CD4-positive, alpha-beta T cell treated with Interleukin-17A for 4 hours (primary cell): ENCODE results near the gene PAQR3.

ENCODE experiments used
- DNase-seq: peaks from one replicate; pipeline ENCODE4 v3.0.0-alpha.2; 2020; ENCODE audit warnings: mixed read lengths

PAQR3 gene

GRCh38 chr4:78938868-78939666 lies at the start of gene PAQR3:
Gene PAQR3 (minus strand): TSS chr4:78939438. CDS start chr4:78939224, 214 bp downstream.
- peak; percentile 92 for DNase-seq

GRCh38 chr4:78987683-78988082 lies 48.4 kb upstream of the PAQR3 start:
- no peak for DNase-seq

GRCh38 chr4:78984593-78984992 lies 45.4 kb upstream of the PAQR3 start:
- no peak for DNase-seq

- no peak for DNase-seq
Observed at GRCh38 chr4:78975865-78976264, 36.6 kb upstream of the PAQR3 start.

GRCh38 chr4:78971776-78972175 lies 32.5 kb upstream of the PAQR3 start:
- no peak for DNase-seq

GRCh38 chr4:78971326-78971725 lies 32.1 kb upstream of the PAQR3 start:
- DNase-seq, result no peak

- no peak for DNase-seq
Observed at GRCh38 chr4:78962597-78963115, 23.4 kb upstream of the PAQR3 start.

GRCh38 chr4:78960926-78961325 lies 21.7 kb upstream of the PAQR3 start:
- DNase-seq, result no peak

GRCh38 chr4:78956975-78957374 lies 17.7 kb upstream of the PAQR3 start:
- DNase-seq, result no peak

- DNase-seq, result peak; percentile 2
Observed at GRCh38 chr4:78953769-78954666, 14.8 kb upstream of the PAQR3 start.

GRCh38 chr4:78953231-78953630 lies 14.0 kb upstream of the PAQR3 start:
- no peak for DNase-seq

- DNase-seq, result peak; percentile 44
Observed at GRCh38 chr4:78951862-78952472, 12.7 kb upstream of the PAQR3 start.

GRCh38 chr4:78949735-78950134 lies 10.5 kb upstream of the PAQR3 start:
- DNase-seq, result no peak

- DNase-seq, result no peak
Observed at GRCh38 chr4:78945651-78946179, 6.5 kb upstream of the PAQR3 start.

GRCh38 chr4:78944381-78944780 lies 5.1 kb upstream of the PAQR3 start:
- no peak for DNase-seq

GRCh38 chr4:78940752-78941151 lies 1.5 kb upstream of the PAQR3 start:
- DNase-seq, result no peak

- DNase-seq, result peak; percentile 14
Observed at GRCh38 chr4:78939667-78940008, 400 bp upstream of the PAQR3 start.

GRCh38 chr4:78938474-78938867 lies 767 bp downstream of the PAQR3 start:
- DNase-seq, result peak; percentile 5

GRCh38 chr4:78937837-78938236 lies 1.4 kb downstream of the PAQR3 start:
- no peak for DNase-seq

- DNase-seq, result no peak
Observed at GRCh38 chr4:78936989-78937388, 2.2 kb downstream of the PAQR3 start.

GRCh38 chr4:78930016-78930629 lies 9.1 kb downstream of the PAQR3 start:
- DNase-seq, result no peak

- DNase-seq, result no peak
Observed at GRCh38 chr4:78928835-78929234, 10.4 kb downstream of the PAQR3 start.

- no peak for DNase-seq
Observed at GRCh38 chr4:78926826-78927225, 12.4 kb downstream of the PAQR3 start.
